ENCODE data around the gene GNL3.
"Not testable (repeated sequence)": the region's sequence is repeated elsewhere in the genome, so short reads cannot be mapped to it uniquely, and the experiment has no call there.

Gene GNL3

DNA sequence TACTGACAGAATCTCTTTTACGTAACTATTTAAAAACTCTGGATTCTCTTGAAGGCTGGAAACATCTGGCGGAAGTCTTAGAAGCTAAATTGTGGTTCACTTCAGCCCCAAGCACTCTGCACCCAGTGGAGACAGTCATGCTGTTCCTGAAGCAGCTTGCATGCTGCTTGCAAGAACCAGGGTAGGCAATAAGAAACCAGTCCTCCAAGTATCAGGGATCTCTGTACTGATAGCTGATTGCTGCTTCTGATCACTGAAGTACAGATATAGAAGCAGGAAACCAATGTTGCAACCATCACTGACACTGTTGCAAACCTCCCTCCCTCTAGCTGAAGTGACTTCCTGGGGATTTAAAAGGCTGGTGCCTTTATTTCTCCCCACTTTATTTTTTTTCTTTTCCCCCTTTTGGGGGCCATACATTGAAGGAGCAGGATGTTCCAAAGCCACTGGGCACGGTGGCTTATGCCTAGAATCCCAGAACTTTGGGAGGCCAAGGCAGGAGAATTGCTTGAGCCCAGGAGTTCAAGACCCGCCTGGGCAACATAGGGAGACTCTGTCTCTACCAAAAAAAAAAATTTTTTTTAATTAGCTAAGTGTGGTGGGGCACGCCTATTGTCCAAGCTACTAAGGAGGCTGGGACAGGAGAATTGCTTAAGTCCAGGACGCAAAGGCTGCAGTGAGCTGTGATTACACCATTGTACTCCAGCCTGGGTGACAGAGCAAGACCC lies 35.3 kb downstream of the GNL3 start:
- DNase-seq (ENCODE audit: low read depth in 2 of 2), result no peak

DNA sequence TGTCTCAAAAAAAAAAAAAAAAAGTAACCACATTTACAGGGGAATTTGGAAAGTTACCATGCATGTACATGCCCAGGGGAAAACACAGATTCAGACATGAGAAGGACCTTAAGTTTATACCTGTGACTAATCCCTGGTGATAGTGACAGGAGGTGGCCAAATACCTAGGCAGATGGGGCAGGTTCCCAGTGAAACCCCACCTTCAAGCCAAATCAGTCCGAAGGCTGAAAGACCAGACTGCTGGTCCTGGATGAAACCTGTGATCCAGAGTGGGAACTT lies 35.8 kb downstream of the GNL3 start:
- DNase-seq (ENCODE audit: low read depth in 2 of 2), result no peak

GRCh38 chr3:52722491-52722890 lies 36.7 kb downstream of the GNL3 start:
- DNase-seq (ENCODE audit: low read depth in 2 of 2), result no peak

GRCh38 chr3:52723935-52724334 lies 38.1 kb downstream of the GNL3 start:
- DNase-seq (ENCODE audit: low read depth in 2 of 2), result no peak

DNA sequence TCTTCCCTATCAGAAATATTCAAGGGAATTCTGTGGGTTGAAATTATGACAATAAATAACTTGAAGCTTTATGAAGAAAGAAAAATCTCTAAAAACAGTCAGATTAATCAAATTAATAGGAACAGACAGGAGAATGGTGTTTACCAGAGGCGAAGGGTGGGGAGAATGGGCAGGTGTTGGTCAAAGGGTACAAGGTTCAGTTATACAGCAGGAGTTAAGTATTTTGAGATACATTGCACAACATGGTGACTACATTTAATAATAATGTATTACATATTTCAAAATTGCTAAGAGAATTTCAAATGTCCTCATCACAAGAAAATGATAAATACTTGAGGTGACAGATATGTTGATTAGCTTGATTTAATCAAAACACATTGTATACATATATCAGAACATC lies 38.7 kb downstream of the GNL3 start:
- no peak for DNase-seq (ENCODE audit: low read depth in 2 of 2)

- not testable (repeated sequence) for DNase-seq (ENCODE audit: low read depth in 2 of 2)
Measured at GRCh38 chr3:52728753-52729152, 42.9 kb downstream of the GNL3 start.

- DNase-seq (ENCODE audit: low read depth in 2 of 2), result no peak
Measured at GRCh38 chr3:52730681-52731080, 44.8 kb downstream of the GNL3 start.

DNA sequence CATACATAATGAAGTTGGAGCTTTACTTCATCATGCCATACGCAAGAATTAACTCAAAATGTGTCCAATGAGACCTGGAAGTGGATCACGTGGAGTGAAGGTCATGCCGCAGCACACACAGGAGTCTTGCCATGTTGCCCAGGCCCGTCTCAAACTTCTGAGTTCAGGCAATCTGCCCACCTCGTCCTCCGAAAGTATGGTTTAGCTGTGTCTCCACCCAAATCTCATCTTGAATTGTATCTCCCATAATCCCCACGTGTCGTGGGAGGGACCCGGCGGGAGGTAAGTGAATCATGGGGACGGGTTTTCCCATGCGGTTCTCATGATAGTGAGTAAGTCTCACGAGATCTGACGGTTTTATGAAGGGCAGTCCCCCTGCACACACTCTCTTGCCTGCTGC lies 45.8 kb downstream of the GNL3 start:
- no peak for DNase-seq (ENCODE audit: low read depth in 2 of 2)

- no peak for DNase-seq (ENCODE audit: low read depth in 2 of 2)
Measured at GRCh38 chr3:52733256-52733891, 47.5 kb downstream of the GNL3 start.

- DNase-seq (ENCODE audit: low read depth in 2 of 2), result no peak
Measured at GRCh38 chr3:52739730-52740129, 53.9 kb downstream of the GNL3 start.

- DNase-seq (ENCODE audit: low read depth in 2 of 2), result no peak
Measured at GRCh38 chr3:52742418-52743041, 56.7 kb downstream of the GNL3 start.

DNA sequence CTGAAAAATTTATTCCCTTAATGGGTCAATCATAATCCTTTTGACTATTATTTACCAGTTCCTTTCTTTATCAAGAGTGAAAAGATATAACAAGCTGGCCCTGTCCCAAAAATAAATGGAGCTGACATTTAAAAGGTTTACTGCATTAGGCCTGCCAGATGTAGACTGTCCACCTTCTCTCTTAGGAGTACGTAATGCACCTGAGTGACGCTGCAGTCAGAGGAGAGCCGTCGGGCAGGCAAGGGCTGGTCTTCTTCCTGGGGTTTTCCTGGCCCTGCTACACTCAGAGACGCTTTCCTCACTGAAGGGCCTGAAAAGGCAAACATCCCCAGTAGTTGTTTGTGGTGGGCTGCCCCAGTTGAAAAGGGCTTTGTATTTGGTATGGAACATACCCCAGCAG lies 57.3 kb downstream of the GNL3 start:
- no peak for DNase-seq (ENCODE audit: low read depth in 2 of 2)

- DNase-seq (ENCODE audit: low read depth in 2 of 2), result no peak
Measured at GRCh38 chr3:52743721-52744120, 57.9 kb downstream of the GNL3 start.

Data from stimulated activated CD8-positive, alpha-beta memory T cell treated with anti-CD3 and anti-CD28 coated beads, Interleukin-2, amount 100 ng/mL, for 1 hour (primary cell).